Vagina (tissue), 2 donors: ENCODE results near the gene USP34. TPM values are rescaled to one million over a fixed set of nuclear protein-coding genes. Genes with fewer than 3 reads are reported as not detected.

Experiments
- DNase-seq, 2 donors: peaks; one replicate each; pipeline ENCODE4 v3.0.0-alpha.2; 2017; ENCODE audit errors: extremely low spot score in 2 of 2
- H3K27ac ChIP-seq: fragments of 200-600 bp; sonication (generic); one replicate; pipeline ENCODE4 v1.5.1; 2019
- H3K27me3 ChIP-seq: fragments of 200-600 bp; sonication (generic); one replicate; pipeline ENCODE4 v1.5.1; 2019
- H3K36me3 ChIP-seq, 2 donors: fragments of 200-600 bp; sonication (generic); one replicate each; pipeline ENCODE4 v1.5.1; 2017 to 2019
- H3K4me1 ChIP-seq: fragments of 200-600 bp; sonication (generic); one replicate; pipeline ENCODE4 v1.5.1; 2019
- H3K4me3 ChIP-seq, 2 donors: fragments of 200-600 bp; sonication (generic); 1 replicate in 1 of 2; 2 replicates in 1 of 2; pipeline ENCODE4 v1.5.1; 2016 to 2019
- H3K9me3 ChIP-seq: fragments of 200-600 bp; sonication (generic); one replicate; pipeline ENCODE4 v1.5.1; 2019
- CTCF ChIP-seq, 3 experiments: fragments of 450-650 bp in 2 of 3; fragments of 200-600 bp in 1 of 3; sonication (generic) in 1 of 3; IDR thresholded peaks; one replicate each; pipeline ENCODE4 v1.5.1; 2017 to 2019; ENCODE audit warnings: antibody characterized with exemption in 3 of 3, mild to moderate bottlenecking in 2 of 3, moderate library complexity in 2 of 3
- POLR2A ChIP-seq, 2 donors: fragments of 450-650 bp; IDR thresholded peaks; one replicate each; pipeline ENCODE4 v1.6.1; 2017; ENCODE audit warnings: antibody characterized with exemption in 2 of 2, mild to moderate bottlenecking in 2 of 2, moderate library complexity in 2 of 2
- POLR2AphosphoS5 ChIP-seq, 2 donors: sonication (generic); formaldehyde crosslinking; IDR thresholded peaks; one replicate each; pipeline ENCODE4 v1.9.0; 2017; ENCODE audit warnings: antibody characterized with exemption in 2 of 2, mild to moderate bottlenecking in 2 of 2, low read depth in 1 of 2; ENCODE audit not compliant: insufficient read depth in 1 of 2
- intact Hi-C: fragments of 100-400 bp; cut with DNase I; formaldehyde crosslinking; loops from one replicate; pipeline ENCODE4 v1.15.1; 2023
- total RNA-seq: library from RNA; depleted of rRNA; stranded (reverse); fragments of >200 nt; gene quantifications from one replicate; pipeline ENCODE4 v1.2.3, GENCODE V29; 2016

The USP34 gene
- total RNA-seq, 1 donor from 2014 or later: 117 TPM

DNA sequence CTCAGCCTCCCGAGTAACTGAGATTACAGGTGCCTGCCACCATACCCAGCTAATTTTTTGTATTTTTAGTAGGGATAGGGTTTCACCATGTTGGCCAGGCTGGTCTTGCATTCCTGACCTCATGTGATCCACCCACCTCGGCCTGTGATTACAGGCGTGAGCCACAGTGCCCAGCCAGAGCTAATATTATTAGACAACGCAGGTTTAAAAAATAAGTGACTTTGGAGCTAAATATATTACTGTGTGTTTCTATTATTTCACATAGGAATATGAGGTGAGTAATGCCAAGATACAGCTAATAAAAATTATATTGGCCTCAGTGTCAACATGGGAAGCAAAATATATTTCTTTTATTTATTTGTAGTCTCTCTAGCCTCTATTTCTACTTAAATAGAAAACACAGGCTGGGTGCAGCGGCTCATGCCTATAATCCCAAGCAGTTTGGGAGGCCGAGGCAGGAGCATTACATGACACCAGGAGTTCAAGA is 188.7 kb downstream of the USP34 start:
- no peak for TF ChIP-seq CTCF (IDR thresholded peaks at IDR 0.05)
- TF ChIP-seq POLR2A (IDR thresholded peaks at IDR 0.05): no peak
- no peak for TF ChIP-seq POLR2AphosphoS5 (IDR thresholded peaks at IDR 0.05; ENCODE audit: insufficient read depth in 1 of 2, low read depth in 1 of 2)
- H3K9me3 ChIP-seq: no peaks in the 10 kb centered on the region
- H3K27me3 ChIP-seq: no peaks in the 10 kb centered on the region
- intact Hi-C loops: no loop called here
- DNase-seq: no peak
- peaks cover 0 to 34% of the 10 kb centered on the region in 2 donors for H3K36me3 ChIP-seq
- no peak overlapping the region for H3K4me3 ChIP-seq
- no peaks in the 10 kb centered on the region for H3K4me1 ChIP-seq
- H3K27ac ChIP-seq: no peak overlapping the region

- DNase-seq: no peak
- TF ChIP-seq POLR2A (IDR thresholded peaks at IDR 0.05) (no peak), CTCF (IDR thresholded peaks at IDR 0.05) (no peak)
- Histone ChIP-seq H3K9me3 (no peaks in the 10 kb centered on the region), H3K4me3 (no peak overlapping the region), H3K36me3 (peaks cover 0 to 30% of the 10 kb centered on the region in 2 donors), H3K4me1 (no peaks in the 10 kb centered on the region), H3K27ac (no peak overlapping the region), H3K27me3 (no peaks in the 10 kb centered on the region)
- intact Hi-C loops: no loop called here
Observed at GRCh38 chr2:61281321-61281720, 189.6 kb downstream of the USP34 start.

GRCh38 chr2:61277756-61278155 is 193.1 kb downstream of the USP34 start:
- Histone ChIP-seq H3K36me3 (peaks cover 0 to 36% of the 10 kb centered on the region in 2 donors), H3K4me3 (no peak overlapping the region), H3K9me3 (no peaks in the 10 kb centered on the region), H3K4me1 (no peaks in the 10 kb centered on the region), H3K27ac (no peak overlapping the region), H3K27me3 (no peaks in the 10 kb centered on the region)
- intact Hi-C loops: no loop called here
- TF ChIP-seq POLR2AphosphoS5 (IDR thresholded peaks at IDR 0.05; ENCODE audit: insufficient read depth in 1 of 2, low read depth in 1 of 2) (no peak), CTCF (IDR thresholded peaks at IDR 0.05) (no peak), POLR2A (IDR thresholded peaks at IDR 0.05) (no peak)
- no peak for DNase-seq

DNA sequence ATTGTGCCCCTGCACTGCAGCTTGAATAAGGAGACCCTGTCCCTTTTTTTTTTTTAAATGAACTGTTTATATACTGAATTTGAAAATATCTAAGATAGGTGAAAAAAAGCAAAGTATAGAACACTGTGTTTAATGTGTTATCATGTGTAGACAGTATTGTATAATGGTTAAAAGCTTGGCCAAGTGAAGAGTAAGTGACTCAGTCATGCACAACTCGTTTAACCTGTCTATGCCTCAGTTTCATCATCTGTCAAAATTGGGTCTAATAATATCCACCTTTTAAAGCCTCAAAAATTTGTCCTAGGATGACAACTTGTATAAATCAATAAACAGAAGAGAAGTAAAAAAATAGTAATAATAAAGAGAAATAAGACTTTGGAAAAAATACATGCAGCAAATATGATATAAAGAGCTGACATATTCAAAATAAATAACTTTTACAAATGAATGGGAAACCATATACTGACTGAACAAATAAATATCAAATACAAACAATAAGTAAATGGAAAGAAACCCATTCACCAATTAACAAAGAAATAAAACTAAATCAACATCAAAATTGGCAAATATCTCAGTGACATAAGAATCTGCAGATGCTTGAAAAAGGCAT is 195.2 kb downstream of the USP34 start:
- Histone ChIP-seq H3K27me3 (no peaks in the 10 kb centered on the region), H3K4me3 (no peak overlapping the region), H3K27ac (no peak overlapping the region), H3K9me3 (no peaks in the 10 kb centered on the region), H3K36me3 (peaks cover 0 to 22% of the 10 kb centered on the region in 2 donors), H3K4me1 (no peaks in the 10 kb centered on the region)
- intact Hi-C loops: no loop called here
- no peak for DNase-seq
- TF ChIP-seq POLR2AphosphoS5 (IDR thresholded peaks at IDR 0.05; ENCODE audit: insufficient read depth in 1 of 2, low read depth in 1 of 2) (peak in 1 of 2 donors; percentile 27), CTCF (IDR thresholded peaks at IDR 0.05) (no peak), POLR2A (IDR thresholded peaks at IDR 0.05) (no peak)

- H3K36me3 ChIP-seq: peaks cover 0 to 12% of the 10 kb centered on the region in 2 donors
Observed at GRCh38 chr2:61272421-61273070, 198.3 kb downstream of the USP34 start.

More at GRCh38 chr2:61272421-61273070, 198.3 kb downstream of the USP34 start:
- DNase-seq: no peak
- no peak overlapping the region for H3K27ac ChIP-seq
- H3K4me1 ChIP-seq: no peaks in the 10 kb centered on the region
- H3K27me3 ChIP-seq: no peaks in the 10 kb centered on the region
- no peak overlapping the region for H3K4me3 ChIP-seq
- TF ChIP-seq POLR2AphosphoS5 (IDR thresholded peaks at IDR 0.05; ENCODE audit: insufficient read depth in 1 of 2, low read depth in 1 of 2): no peak
- TF ChIP-seq POLR2A (IDR thresholded peaks at IDR 0.05): no peak
- TF ChIP-seq CTCF (IDR thresholded peaks at IDR 0.05): no peak
- intact Hi-C loops: no loop called here
- H3K9me3 ChIP-seq: no peaks in the 10 kb centered on the region
